GM23338 (cell line): ENCODE results near the gene ARAP1. TPM values are rescaled to one million over a fixed set of nuclear protein-coding genes. Genes with fewer than 3 reads are reported as not detected.
"Not testable (repeated sequence)": the region's sequence is repeated elsewhere in the genome, so short reads cannot be mapped to it uniquely, and the experiment has no call there.

Experiments
- ATAC-seq: fragments of 200-7000 bp; cut with Tn5 transposase; 3 replicates; pipeline ENCODE4 v1.9.1; 2020
- DNase-seq: peaks from one replicate; pipeline ENCODE4 v3.0.0-alpha.2; 2015; ENCODE audit warnings: low spot score
- H2AFZ ChIP-seq: fragments of 200-600 bp; sonication (generic); 2 replicates; pipeline ENCODE4 v1.8.0; 2016; ENCODE audit warnings: antibody characterized with exemption, mild to moderate bottlenecking, moderate library complexity
- H3F3A ChIP-seq: fragments of 200-600 bp; sonication (generic); replicated peaks from 2 replicates; pipeline ENCODE4 v1.8.0; 2017; ENCODE audit warnings: antibody characterized with exemption, mixed run types, low read depth
- H3K27ac ChIP-seq: fragments of 200-600 bp; sonication (generic); 2 replicates; pipeline ENCODE4 v1.6.1; 2016; ENCODE audit warnings: low read depth
- H3K27me3 ChIP-seq: fragments of 200-600 bp; sonication (generic); 2 replicates; pipeline ENCODE4 v1.8.0; 2016; ENCODE audit warnings: mild to moderate bottlenecking, mixed run types, moderate library complexity; ENCODE audit not compliant: insufficient read depth
- H3K36me3 ChIP-seq: fragments of 200-600 bp; sonication (generic); 2 replicates; pipeline ENCODE4 v1.8.0; 2016; ENCODE audit warnings: mild to moderate bottlenecking; ENCODE audit not compliant: insufficient read depth
- H3K4me1 ChIP-seq: fragments of 200-600 bp; sonication (generic); 2 replicates; pipeline ENCODE4 v1.8.0; 2016; ENCODE audit warnings: mild to moderate bottlenecking, moderate library complexity; ENCODE audit not compliant: insufficient read depth
- H3K4me2 ChIP-seq: fragments of 200-600 bp; sonication (generic); 2 replicates; pipeline ENCODE4 v1.7.1; 2017; ENCODE audit warnings: mixed run types
- H3K4me3 ChIP-seq: fragments of 200-600 bp; sonication (generic); 2 replicates; pipeline ENCODE4 v1.6.1; 2016; ENCODE audit warnings: mixed run types
- H3K79me2 ChIP-seq: fragments of 200-600 bp; sonication (generic); replicated peaks from 2 replicates; pipeline ENCODE4 v1.8.0; 2017; ENCODE audit warnings: mild to moderate bottlenecking; ENCODE audit not compliant: insufficient read depth
- H3K9me2 ChIP-seq: fragments of 200-600 bp; sonication (generic); 2 replicates; pipeline ENCODE4 v1.8.0; 2017; ENCODE audit not compliant: insufficient read depth
- H4K20me1 ChIP-seq: fragments of 200-600 bp; sonication (generic); replicated peaks from 2 replicates; pipeline ENCODE4 v1.8.0; 2017; ENCODE audit warnings: mild to moderate bottlenecking; ENCODE audit not compliant: insufficient read depth
- H3K27ac Mint-ChIP-seq: 2 replicates; pipeline ENCODE4 v1.8.0; 2020; ENCODE audit warnings: inconsistent platforms, mild to moderate bottlenecking, moderate library complexity, mixed read lengths
- H3K27me3 Mint-ChIP-seq: 3 replicates; pipeline ENCODE4 v1.8.0; 2022; ENCODE audit warnings: low read depth, mild to moderate bottlenecking, moderate library complexity, mixed read lengths, inconsistent platforms; ENCODE audit not compliant: insufficient read depth, poor library complexity
- H3K36me3 Mint-ChIP-seq: 3 replicates; pipeline ENCODE4 v1.8.0; 2021; ENCODE audit warnings: low read depth, mild to moderate bottlenecking, inconsistent platforms, moderate library complexity, mixed read lengths
- H3K4me1 Mint-ChIP-seq: 3 replicates; pipeline ENCODE4 v1.8.0; 2020; ENCODE audit warnings: mild to moderate bottlenecking, inconsistent platforms, mixed read lengths
- H3K4me3 Mint-ChIP-seq: 3 replicates; pipeline ENCODE4 v1.8.0; 2021; ENCODE audit warnings: moderate library complexity, mild to moderate bottlenecking, inconsistent platforms, mixed read lengths
- H3K9me3 Mint-ChIP-seq: 3 replicates; pipeline ENCODE4 v1.8.0; 2020; ENCODE audit warnings: moderate library complexity, mild to moderate bottlenecking, inconsistent platforms, mixed read lengths
- EZH2 ChIP-seq: fragments of 200-600 bp; sonication (generic); IDR thresholded peaks from one replicate; pipeline ENCODE4 v1.8.0; 2017; ENCODE audit warnings: antibody characterized with exemption, mild to moderate bottlenecking, low read depth; ENCODE audit not compliant: unreplicated experiment
- NANOG ChIP-seq: IDR thresholded peaks from 2 replicates; pipeline ENCODE4 v1.6.1; 2016; ENCODE audit warnings: antibody characterized with exemption, borderline replicate concordance
- POLR2AphosphoS5 ChIP-seq: IDR thresholded peaks from 2 replicates; pipeline ENCODE4 v1.6.1; 2016; ENCODE audit warnings: antibody characterized with exemption, low read depth
- STAT1 ChIP-seq: IDR thresholded peaks from one replicate; pipeline ENCODE4 v1.6.1; 2016; ENCODE audit warnings: antibody characterized with exemption; ENCODE audit not compliant: unreplicated experiment
- ZNF331 ChIP-seq: fragments of 250-450 bp; sonication (Bioruptor Pico); IDR thresholded peaks from 2 replicates; pipeline ENCODE4 v1.5.0; 2020; ENCODE audit warnings: low read depth, mild to moderate bottlenecking, moderate library complexity
- polyA plus RNA-seq: library from polyadenylated mRNA; unstranded; fragments of >200 nt; fragmentation: Nextera tagmentation; extraction: Ambion mirVana; gene quantifications from 2 replicates; pipeline ENCODE4 v1.2.1, GENCODE V29; 2016
- total RNA-seq: library from RNA; depleted of rRNA; stranded (reverse); fragments of >200 nt; shearing (Covaris generic); gene quantifications from 2 replicates; pipeline ENCODE4 v1.2.3, GENCODE V29; 2014
- TF ChIP-seq, protein P1 (sequence below): IDR thresholded peaks from one replicate; pipeline ENCODE4 v1.6.1; 2018; ENCODE audit warnings: antibody characterized with exemption; ENCODE audit not compliant: unreplicated experiment
- TF ChIP-seq, protein P2 (sequence below): fragments of 250-450 bp; sonication (Bioruptor Pico); IDR thresholded peaks from 2 replicates; pipeline ENCODE4 v1.5.0; 2020; ENCODE audit warnings: mild to moderate bottlenecking, moderate library complexity
- TF ChIP-seq, protein P3 (sequence below): IDR thresholded peaks from 2 replicates; pipeline ENCODE4 v1.6.1; 2016; ENCODE audit warnings: antibody characterized with exemption
- TF ChIP-seq, protein P4 (sequence below), 2 experiments: fragments of 200-600 bp in 1 of 2; sonication (generic) in 1 of 2; conservative IDR thresholded peaks; 2 replicates each; pipeline versions ENCODE4 v1.5.1 to v1.6.1; 2016 to 2017; ENCODE audit warnings: antibody characterized with exemption in 2 of 2, low read depth in 2 of 2, mild to moderate bottlenecking in 2 of 2, moderate library complexity in 1 of 2

The ARAP1 gene
- total and polyA plus RNA-seq, 2 experiments from 2014 or later: 24.5 to 116 TPM

DNA sequence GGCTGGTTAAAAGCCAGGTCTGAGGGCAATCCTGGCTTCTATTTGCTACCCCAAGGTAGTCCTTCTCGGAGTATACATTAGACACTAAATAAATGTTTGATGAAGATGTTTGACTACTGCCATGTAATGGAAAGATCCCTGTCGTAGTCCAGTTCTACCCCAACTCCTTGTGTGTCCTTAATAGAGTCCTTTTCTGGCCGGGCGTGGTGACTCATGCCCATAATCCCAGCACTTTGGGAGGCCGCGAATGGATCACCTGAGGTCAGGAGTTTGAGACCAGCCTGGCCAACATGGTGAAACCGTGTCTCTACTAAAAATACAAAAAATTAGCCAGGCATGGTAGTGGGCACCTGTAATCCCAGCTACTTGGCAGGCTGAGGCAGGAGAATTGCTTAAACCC is 39.0 kb upstream of the ARAP1 start:
- H3K36me3 Mint-ChIP-seq, H3K4me3 Mint-ChIP-seq, H3K9me2 ChIP-seq, H3K27me3 ChIP-seq, H3K9me3 Mint-ChIP-seq, H3K4me2 ChIP-seq, H3K36me3 ChIP-seq, ATAC-seq, H3F3A ChIP-seq, H3K27ac ChIP-seq, H3K27ac Mint-ChIP-seq, DNase-seq, H3K79me2 ChIP-seq, H3K4me3 ChIP-seq, H4K20me1 ChIP-seq, H2AFZ ChIP-seq: not testable (repeated sequence)
- peaks cover 30% of the 10 kb centered on the region for H3K4me1 Mint-ChIP-seq
- peaks cover 22% of the 10 kb centered on the region for H3K27me3 Mint-ChIP-seq
- H3K4me1 ChIP-seq: peaks cover 14% of the 10 kb centered on the region

DNA sequence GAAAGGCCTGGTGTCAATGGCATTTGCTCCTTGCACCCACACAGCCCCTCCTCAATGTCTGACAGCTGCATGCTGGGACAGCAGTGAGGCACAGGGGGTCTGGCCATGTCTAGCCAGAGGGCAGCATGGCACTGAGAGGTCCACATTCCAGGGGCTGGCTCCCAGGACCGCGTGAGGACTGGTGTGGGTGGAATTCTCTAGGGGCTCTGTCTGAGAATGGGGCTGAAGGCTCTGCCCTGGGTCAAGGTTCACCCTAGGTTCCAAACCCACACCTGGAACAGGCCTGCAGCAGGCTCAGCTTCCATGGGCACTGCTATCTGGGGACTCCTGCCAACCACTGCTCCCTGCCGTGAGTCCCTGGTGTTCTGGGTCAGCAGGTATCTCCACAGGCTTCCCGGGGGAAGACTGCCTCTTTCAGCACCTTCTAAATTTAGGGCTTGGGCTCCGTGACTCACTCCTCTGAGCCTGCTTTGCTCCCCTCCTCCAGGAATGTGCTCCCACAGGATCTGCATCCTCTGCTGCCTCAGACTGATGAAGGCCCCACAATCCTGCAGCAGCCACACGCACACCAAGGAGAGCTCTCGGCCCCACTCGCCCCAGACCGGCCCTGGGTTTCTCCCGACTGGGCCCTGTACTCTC is 37.4 kb upstream of the ARAP1 start:
- DNase-seq: no peak
- H3K4me2 ChIP-seq: no peak overlapping the region
- H3K4me3 Mint-ChIP-seq: no peak overlapping the region
- TF ChIP-seq, protein P1, sequence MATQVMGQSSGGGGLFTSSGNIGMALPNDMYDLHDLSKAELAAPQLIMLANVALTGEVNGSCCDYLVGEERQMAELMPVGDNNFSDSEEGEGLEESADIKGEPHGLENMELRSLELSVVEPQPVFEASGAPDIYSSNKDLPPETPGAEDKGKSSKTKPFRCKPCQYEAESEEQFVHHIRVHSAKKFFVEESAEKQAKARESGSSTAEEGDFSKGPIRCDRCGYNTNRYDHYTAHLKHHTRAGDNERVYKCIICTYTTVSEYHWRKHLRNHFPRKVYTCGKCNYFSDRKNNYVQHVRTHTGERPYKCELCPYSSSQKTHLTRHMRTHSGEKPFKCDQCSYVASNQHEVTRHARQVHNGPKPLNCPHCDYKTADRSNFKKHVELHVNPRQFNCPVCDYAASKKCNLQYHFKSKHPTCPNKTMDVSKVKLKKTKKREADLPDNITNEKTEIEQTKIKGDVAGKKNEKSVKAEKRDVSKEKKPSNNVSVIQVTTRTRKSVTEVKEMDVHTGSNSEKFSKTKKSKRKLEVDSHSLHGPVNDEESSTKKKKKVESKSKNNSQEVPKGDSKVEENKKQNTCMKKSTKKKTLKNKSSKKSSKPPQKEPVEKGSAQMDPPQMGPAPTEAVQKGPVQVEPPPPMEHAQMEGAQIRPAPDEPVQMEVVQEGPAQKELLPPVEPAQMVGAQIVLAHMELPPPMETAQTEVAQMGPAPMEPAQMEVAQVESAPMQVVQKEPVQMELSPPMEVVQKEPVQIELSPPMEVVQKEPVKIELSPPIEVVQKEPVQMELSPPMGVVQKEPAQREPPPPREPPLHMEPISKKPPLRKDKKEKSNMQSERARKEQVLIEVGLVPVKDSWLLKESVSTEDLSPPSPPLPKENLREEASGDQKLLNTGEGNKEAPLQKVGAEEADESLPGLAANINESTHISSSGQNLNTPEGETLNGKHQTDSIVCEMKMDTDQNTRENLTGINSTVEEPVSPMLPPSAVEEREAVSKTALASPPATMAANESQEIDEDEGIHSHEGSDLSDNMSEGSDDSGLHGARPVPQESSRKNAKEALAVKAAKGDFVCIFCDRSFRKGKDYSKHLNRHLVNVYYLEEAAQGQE: no peak
- TF ChIP-seq, protein P2, sequence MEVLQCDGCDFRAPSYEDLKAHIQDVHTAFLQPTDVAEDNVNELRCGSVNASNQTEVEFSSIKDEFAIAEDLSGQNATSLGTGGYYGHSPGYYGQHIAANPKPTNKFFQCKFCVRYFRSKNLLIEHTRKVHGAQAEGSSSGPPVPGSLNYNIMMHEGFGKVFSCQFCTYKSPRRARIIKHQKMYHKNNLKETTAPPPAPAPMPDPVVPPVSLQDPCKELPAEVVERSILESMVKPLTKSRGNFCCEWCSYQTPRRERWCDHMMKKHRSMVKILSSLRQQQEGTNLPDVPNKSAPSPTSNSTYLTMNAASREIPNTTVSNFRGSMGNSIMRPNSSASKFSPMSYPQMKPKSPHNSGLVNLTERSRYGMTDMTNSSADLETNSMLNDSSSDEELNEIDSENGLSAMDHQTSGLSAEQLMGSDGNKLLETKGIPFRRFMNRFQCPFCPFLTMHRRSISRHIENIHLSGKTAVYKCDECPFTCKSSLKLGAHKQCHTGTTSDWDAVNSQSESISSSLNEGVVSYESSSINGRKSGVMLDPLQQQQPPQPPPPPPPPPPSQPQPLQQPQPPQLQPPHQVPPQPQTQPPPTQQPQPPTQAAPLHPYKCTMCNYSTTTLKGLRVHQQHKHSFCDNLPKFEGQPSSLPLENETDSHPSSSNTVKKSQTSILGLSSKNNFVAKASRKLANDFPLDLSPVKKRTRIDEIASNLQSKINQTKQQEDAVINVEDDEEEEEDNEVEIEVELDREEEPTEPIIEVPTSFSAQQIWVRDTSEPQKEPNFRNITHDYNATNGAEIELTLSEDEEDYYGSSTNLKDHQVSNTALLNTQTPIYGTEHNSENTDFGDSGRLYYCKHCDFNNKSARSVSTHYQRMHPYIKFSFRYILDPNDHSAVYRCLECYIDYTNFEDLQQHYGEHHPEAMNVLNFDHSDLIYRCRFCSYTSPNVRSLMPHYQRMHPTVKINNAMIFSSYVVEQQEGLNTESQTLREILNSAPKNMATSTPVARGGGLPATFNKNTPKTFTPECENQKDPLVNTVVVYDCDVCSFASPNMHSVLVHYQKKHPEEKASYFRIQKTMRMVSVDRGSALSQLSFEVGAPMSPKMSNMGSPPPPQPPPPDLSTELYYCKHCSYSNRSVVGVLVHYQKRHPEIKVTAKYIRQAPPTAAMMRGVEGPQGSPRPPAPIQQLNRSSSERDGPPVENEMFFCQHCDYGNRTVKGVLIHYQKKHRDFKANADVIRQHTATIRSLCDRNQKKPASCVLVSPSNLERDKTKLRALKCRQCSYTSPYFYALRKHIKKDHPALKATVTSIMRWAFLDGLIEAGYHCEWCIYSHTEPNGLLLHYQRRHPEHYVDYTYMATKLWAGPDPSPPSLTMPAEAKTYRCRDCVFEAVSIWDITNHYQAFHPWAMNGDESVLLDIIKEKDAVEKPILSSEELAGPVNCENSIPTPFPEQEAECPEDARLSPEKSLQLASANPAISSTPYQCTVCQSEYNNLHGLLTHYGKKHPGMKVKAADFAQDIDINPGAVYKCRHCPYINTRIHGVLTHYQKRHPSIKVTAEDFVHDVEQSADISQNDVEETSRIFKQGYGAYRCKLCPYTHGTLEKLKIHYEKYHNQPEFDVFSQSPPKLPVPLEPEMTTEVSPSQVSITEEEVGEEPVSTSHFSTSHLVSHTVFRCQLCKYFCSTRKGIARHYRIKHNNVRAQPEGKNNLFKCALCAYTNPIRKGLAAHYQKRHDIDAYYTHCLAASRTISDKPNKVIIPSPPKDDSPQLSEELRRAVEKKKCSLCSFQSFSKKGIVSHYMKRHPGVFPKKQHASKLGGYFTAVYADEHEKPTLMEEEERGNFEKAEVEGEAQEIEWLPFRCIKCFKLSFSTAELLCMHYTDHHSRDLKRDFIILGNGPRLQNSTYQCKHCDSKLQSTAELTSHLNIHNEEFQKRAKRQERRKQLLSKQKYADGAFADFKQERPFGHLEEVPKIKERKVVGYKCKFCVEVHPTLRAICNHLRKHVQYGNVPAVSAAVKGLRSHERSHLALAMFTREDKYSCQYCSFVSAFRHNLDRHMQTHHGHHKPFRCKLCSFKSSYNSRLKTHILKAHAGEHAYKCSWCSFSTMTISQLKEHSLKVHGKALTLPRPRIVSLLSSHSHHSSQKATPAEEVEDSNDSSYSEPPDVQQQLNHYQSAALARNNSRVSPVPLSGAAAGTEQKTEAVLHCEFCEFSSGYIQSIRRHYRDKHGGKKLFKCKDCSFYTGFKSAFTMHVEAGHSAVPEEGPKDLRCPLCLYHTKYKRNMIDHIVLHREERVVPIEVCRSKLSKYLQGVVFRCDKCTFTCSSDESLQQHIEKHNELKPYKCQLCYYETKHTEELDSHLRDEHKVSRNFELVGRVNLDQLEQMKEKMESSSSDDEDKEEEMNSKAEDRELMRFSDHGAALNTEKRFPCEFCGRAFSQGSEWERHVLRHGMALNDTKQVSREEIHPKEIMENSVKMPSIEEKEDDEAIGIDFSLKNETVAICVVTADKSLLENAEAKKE (CRISPR knock-in tag): no peak
- TF ChIP-seq, protein P3, sequence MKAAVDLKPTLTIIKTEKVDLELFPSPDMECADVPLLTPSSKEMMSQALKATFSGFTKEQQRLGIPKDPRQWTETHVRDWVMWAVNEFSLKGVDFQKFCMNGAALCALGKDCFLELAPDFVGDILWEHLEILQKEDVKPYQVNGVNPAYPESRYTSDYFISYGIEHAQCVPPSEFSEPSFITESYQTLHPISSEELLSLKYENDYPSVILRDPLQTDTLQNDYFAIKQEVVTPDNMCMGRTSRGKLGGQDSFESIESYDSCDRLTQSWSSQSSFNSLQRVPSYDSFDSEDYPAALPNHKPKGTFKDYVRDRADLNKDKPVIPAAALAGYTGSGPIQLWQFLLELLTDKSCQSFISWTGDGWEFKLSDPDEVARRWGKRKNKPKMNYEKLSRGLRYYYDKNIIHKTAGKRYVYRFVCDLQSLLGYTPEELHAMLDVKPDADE: no peak
- TF ChIP-seq NANOG (no peak), ZNF331 (no peak), POLR2AphosphoS5 (no peak), STAT1 (no peak), EZH2 (no peak)
- TF ChIP-seq, protein P4, sequence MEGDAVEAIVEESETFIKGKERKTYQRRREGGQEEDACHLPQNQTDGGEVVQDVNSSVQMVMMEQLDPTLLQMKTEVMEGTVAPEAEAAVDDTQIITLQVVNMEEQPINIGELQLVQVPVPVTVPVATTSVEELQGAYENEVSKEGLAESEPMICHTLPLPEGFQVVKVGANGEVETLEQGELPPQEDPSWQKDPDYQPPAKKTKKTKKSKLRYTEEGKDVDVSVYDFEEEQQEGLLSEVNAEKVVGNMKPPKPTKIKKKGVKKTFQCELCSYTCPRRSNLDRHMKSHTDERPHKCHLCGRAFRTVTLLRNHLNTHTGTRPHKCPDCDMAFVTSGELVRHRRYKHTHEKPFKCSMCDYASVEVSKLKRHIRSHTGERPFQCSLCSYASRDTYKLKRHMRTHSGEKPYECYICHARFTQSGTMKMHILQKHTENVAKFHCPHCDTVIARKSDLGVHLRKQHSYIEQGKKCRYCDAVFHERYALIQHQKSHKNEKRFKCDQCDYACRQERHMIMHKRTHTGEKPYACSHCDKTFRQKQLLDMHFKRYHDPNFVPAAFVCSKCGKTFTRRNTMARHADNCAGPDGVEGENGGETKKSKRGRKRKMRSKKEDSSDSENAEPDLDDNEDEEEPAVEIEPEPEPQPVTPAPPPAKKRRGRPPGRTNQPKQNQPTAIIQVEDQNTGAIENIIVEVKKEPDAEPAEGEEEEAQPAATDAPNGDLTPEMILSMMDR (conservative IDR thresholded peaks at IDR 0.05; ENCODE audit: low read depth in 2 of 2): no peak

More for the DNA sequence above, 37.4 kb upstream of the ARAP1 start:
- H3K4me1 ChIP-seq: peaks cover 14% of the 10 kb centered on the region
- H2AFZ ChIP-seq: no peak overlapping the region
- H3K9me2 ChIP-seq: no peaks in the 10 kb centered on the region
- H3K36me3 ChIP-seq: no peaks in the 10 kb centered on the region
- H3K27me3 ChIP-seq: no peaks in the 10 kb centered on the region
- no peaks in the 10 kb centered on the region for H3F3A ChIP-seq
- H3K4me3 ChIP-seq: no peak overlapping the region
- Mint-ChIP-seq H3K36me3 (no peaks in the 10 kb centered on the region), H3K4me1 (peaks cover 29% of the 10 kb centered on the region), H3K9me3 (no peaks in the 10 kb centered on the region), H3K27me3 (peaks cover 22% of the 10 kb centered on the region), H3K27ac (no peak overlapping the region)
- H3K27ac ChIP-seq: no peak overlapping the region
- no peaks in the 10 kb centered on the region for H3K79me2 ChIP-seq
- no peaks in the 10 kb centered on the region for H4K20me1 ChIP-seq
- ATAC-seq: no peak
